ENCODE data around the gene COMMD9.

The COMMD9 gene

DNA sequence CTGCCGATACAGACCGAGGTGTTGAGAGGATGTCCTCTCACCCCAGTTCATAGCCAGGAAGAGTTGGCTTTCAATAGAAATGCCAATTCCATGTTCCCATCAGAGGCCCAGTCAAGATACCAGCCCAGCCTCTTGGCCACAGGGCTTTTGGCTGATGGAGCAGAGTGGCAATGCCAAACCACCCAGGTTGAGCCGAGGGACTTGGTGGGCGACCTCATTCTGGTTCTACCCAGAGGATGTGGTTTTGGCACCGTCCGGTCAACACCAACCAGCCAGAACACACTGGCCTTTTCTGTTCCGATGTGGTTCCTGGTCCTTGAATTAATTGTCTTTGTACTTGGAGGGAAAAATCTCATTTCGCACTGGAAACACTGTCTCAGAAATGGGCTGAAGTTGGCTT, 60.5 kb downstream of the COMMD9 start:
- Mint-ChIP-seq H3K4me3 (no peak overlapping the region), H3K27ac (no peak overlapping the region), H3K9me3 (no peaks in the 10 kb centered on the region), H3K4me1 (no peaks in the 10 kb centered on the region), H3K27me3 (peaks cover 14% of the 10 kb centered on the region)
- DNase-seq (no peak), ATAC-seq (no peak)

DNA sequence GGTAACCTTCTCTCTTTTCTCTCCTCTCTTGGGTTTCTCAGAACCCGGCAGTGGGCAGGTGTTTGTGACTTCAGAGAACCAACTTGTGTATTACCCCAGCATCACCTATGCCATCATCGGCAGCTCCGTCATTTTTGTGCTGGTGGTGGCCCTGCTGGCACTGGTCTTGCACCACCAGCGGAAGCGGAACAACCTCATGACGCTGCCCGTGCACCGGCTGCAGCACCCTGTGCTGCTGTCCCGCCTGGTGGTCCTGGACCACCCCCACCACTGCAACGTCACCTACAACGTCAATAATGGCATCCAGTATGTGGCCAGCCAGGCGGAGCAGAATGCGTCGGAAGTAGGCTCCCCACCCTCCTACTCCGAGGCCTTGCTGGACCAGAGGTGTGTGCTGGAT, 62.2 kb downstream of the COMMD9 start:
- no peaks in the 10 kb centered on the region for H3K4me1 Mint-ChIP-seq
- DNase-seq (no peak), ATAC-seq (no peak)
- H3K27me3 Mint-ChIP-seq: peaks cover 14% of the 10 kb centered on the region
- no peaks in the 10 kb centered on the region for H3K9me3 Mint-ChIP-seq
- H3K4me3 Mint-ChIP-seq: no peak overlapping the region
- H3K27ac Mint-ChIP-seq: no peak overlapping the region

DNA sequence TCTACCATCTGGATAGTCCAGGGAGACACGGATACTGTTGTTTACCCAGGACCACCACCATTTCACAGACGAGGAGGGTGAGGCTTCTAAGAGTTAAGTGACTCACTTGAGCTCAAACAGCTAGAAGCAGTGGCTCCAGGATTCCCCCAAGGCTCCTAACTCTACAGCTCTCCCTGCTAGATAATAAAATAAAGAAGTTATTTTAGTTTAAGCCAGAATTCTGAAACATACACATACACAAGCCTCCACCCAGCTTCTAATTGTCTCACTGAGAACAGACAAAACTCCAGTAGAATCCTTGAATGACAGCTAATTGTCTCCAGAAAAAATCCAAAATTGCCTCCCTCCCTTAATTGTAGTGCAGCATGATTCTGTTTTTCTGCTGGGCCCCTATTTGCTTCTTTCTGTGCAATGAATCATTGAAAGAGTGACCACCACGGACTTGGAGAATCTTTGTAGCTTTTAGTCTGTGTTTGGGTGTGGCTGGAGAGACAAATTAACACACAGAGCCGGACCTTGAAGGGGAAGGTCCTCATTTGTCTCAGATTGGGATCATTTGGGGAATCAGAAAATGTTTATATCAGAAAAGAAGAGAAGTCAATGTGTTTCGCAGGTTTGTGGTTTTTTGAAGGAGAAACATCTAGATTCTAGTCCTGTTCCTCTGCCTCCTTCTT, 64.9 kb downstream of the COMMD9 start:
- no peak for ATAC-seq
- no peak for DNase-seq
- H3K27me3 Mint-ChIP-seq: peaks cover 6% of the 10 kb centered on the region
- no peak overlapping the region for H3K27ac Mint-ChIP-seq
- H3K4me3 Mint-ChIP-seq: no peak overlapping the region
- no peaks in the 10 kb centered on the region for H3K4me1 Mint-ChIP-seq
- H3K9me3 Mint-ChIP-seq: peaks cover 4 to 12% of the 10 kb centered on the region in 2 donors

DNA sequence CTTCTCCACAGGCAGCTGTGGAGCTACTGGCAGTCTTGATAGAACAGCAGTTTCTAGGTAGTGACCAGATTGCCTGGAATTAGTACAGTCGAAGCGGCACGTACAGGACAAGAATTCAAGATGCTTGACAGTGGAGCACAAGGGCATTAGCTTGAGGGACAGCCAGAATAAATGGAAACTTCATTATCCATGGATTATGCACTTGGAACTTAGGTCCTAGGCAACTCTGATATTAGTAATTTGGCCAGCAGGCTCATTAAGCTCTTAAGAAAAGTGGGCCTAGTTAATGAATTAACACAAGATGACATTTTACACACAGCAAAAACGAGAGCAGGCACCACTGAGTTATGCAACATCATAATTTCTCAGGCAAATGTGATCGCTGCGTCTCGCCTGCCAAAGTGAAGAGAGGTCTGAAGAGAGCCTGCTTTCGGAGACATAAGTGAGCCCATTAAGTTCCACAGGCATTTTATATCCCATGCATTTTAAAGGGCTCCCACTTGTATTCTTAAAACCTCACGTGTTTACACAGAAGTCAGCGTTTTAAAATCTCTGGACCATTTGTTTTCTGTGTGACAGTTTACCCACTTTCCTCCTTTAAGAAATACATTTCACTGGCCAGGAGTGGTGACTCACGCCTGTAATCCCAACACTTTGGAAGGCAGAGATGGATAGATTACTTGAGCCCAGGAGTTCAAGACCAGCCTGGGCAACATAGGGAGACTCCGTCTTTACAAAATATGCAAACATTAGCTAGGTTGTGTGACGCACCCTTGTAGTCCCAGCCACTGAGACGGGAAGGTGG, 66.2 kb downstream of the COMMD9 start:
- ATAC-seq: no peak
- Mint-ChIP-seq H3K27ac (no peak overlapping the region), H3K4me1 (no peaks in the 10 kb centered on the region), H3K9me3 (peaks cover 6 to 12% of the 10 kb centered on the region in 2 donors), H3K27me3 (no peaks in the 10 kb centered on the region), H3K4me3 (no peak overlapping the region)
- no peak for DNase-seq
